ENCODE results near the gene DNAAF8.
A peak's percentile ranks its signal among the peaks of the same experiment; 100 is the strongest.
"Not testable (repeated sequence)": the region's sequence is repeated elsewhere in the genome, so short reads cannot be mapped to it uniquely, and the experiment has no call there.

Gene DNAAF8

DNA sequence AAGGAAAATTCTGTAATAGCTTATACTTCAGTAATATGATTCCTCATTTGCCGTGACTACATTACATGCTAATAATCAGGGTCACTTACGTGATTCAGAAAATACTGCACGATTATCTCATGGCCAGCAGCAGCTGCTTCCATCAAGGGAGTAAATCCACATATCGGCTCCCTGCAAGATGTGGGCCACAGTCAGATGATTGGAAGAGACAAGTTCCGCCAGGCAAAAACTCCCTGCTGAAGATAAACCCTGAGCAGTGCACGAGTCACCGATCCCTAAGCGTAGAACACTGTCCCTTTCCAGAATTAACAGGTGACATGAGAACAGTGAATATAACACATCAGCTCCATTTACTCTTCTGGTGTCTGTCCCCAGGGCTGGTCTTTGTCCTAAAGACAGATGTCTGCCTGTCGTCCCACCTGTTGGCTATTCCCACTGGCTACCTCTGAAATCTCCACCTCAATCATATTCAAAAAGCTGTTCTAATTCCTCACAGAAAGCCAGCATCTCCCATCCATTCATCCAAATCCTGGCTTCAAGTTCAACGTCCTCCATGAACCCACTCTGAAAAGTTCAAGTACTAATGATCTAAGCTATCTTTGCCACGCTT is 9.6 kb upstream of the DNAAF8 start:
- DNase-seq = no peak

DNA sequence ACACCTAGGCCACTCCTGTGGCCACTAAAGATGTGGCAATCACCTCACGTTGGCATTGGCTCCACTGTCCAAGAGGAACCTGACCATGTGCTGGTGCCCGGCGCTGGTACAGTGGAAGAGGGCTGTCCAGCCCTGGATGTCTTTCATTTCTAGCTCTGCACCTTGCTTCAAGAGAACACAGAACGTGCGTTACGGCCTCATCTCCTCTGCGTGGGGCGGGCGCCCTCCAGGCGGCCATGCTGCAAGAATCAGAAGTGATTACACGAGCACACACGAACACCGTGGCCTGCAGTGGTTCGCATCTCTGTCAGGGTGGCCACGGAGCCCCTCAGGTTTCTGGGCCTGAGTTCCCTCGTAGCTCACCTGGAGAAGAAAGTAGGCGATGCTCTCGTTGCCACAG is 7.7 kb upstream of the DNAAF8 start:
- DNase-seq = no peak

DNA sequence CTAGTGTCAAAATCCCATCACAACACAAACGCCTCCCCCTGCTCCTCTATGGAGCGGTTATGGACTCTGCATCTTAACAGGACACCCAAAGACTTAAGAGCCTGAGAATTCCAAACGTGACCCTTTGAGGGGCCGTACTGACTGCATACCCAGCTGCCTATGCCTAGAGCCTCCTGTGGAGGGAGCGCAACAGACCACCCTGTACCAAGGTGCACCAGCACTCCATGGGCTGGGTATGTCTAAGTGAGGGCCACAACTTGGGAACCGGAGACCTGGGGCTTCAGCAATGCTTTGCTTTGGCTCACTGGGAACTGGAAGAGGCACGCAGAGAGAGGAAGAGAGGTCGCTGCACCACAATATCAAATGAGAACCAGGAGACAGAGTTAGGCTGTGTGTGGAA is 5.7 kb upstream of the DNAAF8 start:
- no peak for DNase-seq

DNA sequence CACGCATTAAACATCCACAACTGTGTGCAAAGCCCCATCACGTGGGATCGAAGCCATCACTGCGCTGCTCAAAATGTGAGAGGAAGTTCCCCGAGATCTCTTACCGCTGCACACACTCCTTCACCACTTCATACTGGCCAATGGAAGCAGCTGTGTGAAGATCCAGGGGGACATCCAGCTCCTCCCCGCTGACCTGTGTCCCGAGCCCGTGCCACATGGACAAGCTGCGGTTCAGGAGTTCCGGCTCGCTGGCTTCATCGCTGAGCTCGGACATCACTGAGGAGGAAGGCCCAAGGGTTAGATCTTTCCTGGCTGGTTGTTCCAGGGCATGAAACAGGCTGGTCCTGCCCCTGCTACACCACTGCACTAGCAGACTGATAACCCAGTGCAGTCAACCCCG is 4.5 kb upstream of the DNAAF8 start:
- DNase-seq = no peak

DNA sequence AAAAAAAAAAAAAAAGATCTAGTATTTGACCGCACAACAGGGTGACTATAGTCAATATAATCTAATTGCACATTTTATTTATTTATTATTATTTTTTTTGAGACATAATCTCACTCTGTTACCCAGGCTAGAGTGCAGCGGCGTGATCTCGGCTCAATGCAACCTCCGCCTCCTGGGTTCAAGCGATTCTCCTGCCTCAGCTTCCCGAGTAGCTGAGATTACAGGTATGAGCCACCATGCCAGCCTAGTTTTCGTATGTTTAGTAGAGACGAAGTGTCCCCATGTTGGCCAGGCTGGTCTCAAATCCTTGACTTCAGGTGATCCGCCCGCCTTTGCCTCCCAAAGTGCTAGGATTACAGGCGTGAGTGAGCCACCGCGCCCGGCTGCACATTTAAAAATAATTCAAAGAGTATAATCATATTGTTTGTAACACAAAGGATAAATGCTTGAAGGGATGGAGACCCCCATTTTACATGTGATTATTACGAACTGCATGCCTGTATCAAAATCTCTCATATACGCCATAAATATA is 1.1 kb upstream of the DNAAF8 start:
- no peak for DNase-seq

DNA sequence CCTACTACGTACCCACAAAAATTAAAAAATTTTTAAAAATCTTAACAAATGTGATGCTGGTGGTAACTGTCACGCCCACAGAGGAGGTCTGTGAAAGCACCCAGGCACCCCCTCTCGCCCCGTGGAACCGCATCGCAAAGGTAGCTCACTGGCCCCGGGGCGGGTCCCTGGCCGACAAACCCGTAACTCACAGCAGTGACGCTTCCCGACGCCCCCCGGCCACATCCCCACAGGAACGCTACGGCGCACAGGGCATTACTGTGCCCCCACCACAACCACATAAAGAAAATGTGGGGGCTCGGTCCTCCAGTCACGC is 632 bp upstream of the DNAAF8 start:
- no peak for DNase-seq

DNA sequence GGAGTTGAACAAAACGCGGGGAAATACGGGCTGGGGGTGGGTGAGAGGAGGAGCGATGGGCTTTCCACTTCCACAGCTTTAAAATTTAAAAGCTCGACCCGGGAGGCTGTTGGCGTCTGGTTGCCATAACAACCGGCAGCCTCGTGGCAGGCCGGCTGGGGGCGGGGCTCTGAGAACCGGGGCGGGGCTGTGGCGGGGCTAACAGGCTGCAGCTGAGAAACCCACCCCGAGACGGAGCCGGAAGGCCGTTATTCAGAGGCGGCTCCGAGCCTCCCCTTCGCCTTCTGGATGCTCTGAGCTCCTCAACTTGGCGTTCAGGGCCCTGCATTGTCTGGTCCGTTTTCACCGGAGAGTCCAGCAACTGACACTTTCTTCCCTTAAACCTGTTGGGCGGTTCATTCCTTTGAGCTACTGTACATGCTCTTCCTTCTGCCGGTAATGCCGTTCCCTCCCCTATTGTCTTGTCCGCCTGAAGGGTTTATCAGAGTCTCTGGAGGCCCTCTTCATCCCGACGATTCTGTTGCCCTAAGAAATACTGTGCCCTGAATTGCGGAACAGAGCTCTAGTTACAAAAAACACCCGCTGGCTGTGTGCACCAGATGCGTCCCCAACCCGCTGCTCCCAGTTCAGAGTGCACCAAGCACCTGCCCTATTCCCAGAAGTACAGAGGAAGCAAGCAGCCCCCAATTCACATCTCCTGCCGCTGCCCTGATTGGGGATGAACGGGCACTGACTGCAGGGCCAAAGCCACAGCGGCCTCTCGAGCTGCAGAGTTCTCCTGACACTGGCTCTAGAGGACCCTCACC is 596 bp downstream of the DNAAF8 start:
- DNase-seq = peak; percentile 51 to 54

DNA sequence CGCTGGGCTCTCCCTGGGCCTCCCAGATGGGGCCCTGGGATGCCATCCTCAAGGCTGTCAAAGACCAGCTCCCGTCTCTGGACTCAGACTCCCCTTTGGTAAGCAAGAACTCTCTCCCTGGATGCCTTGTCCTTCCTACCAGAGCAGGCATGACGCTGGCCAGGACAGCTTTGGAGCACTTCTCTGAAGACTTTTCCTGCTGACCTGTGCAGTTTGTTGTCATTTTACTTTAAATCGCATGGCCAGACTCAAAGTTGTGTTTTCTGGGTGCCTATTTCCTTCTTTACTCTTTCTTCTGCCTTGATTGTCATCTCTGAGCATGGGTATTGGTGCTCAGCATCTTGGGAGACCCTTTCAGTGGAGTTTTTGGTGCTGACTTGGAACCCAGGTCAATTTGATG is 2.2 kb downstream of the DNAAF8 start:
- DNase-seq = no peak

DNA sequence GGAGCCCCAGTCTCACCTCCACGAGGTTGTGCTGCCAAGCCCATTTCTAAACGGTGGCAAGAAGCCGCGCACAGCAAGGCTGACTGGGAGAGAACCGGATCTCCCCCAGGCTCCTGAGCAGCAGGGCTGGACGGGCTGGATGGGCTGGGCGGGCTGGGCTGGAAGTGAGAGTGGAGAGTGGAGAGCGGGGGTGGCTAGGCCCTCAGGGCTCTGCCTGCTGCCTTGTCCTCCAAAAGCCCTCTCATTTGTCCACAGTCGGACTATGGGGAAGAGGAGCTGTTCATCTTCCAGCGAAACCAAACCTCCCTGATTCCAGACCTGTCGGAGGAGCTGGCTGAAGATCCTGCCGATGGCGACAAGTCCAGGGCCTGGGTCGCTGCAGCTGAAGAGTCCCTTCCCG is 3.2 kb downstream of the DNAAF8 start:
- no peak for DNase-seq

DNA sequence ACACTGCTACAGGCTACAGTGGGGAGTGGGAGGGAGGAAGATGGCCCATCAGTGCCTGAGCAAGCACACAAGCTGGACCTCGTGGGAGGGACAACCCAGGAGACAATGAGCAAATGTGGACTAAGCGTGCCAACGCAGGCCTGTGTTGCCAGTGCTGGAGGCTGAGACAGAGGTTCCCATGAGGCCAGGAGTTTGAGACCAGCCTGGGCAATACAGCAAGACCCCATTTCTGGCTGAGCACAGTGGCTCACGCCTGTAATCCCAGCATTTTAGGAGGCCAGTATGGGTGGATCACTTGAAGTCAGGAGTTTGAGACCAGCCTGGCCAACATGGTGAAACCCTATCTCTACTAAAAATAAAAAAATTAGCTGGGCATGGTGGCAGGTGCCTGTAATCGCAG is 4.0 kb downstream of the DNAAF8 start:
- DNase-seq = not testable (repeated sequence)

DNA sequence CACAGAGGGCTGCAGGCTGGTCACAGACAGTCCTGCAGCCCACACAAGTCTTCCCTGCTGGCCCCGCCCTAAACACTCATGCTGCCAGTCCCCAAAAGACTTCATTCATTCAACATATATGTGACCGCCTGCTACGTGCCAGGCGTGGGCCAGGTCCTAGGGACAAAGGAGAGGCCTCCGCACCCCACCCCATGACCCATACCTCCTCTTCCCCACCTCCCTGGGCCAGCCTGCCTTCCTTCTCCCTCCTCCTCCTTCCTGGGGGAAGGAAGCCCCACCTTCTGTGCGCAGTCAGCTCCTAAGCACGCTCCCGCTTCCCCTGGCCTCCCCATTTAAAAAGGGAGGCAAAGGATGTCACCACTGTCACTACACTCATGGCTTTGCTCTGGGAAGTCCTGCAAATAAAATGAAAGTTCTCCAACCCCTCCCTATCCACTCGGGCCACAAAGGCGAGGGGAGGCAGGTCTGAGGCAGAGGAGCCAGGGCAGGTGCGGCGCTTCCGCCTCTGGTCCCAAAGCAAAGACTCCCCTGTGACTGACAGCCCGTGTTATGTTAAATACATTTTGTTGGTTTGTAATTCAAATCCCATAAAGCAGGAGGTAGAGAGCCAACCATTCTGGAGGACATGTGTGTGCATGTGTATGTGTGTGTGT is 9.0 kb downstream of the DNAAF8 start:
- no peak for DNase-seq

DNA sequence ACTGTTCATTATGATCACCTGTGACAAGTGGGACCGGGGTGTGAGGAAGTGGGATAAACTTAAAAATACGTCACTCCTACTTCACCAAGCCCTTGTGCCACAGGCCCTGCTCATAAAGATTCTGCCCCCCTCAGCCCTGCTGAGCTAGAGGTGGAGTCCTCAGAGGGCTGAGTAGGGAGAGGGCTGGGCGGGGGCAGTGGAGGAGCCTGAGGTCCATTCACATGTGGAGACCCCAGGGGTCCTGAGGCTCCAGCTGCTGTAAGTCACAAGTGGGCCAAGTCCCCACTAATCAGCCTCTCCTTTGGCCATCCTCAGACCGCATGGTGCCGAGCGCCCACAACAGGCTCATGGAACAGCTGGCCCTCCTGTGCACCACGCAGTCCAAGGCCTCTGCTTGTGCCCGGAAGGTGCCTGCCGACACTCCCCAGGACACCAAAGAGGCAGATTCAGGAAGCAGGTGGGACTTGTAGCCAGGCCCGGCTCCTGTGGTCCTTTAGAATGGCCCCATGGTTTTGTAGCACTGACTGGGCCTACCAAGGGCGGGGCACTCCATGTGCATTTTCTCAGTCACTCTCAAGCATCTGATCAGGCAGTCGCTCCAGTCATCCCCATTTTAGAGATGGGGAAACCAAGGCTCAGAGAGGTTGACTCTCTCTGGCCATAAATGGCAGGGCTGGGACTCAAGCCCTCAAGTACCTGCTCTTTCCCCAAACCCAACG is 10.4 kb downstream of the DNAAF8 start:
- no peak for DNase-seq

DNA sequence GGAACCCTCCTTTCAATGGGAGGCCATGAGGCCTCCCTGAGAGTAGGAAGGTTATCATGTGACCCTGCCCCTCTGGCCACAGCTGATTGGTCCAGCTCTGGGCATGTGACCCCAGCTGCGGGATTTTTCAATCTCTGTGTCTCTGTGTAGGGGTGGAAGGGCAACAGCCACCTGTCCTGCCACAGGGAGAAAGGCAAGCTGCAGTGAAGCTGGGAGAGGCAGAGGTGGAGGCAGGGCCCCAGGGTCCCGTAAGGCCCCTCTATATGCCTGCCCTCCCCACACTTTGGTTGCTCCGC is 10.9 kb downstream of the DNAAF8 start:
- no peak for DNase-seq

DNA sequence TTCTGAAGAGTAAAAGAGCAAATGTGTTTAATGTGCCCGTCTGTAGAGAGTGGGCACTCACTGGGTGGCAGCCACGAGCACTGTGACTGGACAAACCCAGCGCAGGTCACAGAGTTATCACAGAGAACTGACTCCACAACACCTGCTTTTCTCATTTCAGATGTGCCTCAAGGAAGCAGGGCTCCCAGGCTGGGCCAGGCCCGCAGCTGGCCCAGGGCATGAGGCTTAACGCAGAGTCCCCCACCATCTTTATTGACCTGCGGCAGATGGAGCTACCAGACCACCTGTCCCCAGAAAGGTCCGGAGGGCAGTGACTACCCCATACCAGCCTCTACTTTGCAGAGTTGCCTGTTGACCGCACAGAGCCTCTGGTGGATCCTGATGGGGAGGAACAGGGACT is 11.9 kb downstream of the DNAAF8 start:
- no peak for DNase-seq

DNA sequence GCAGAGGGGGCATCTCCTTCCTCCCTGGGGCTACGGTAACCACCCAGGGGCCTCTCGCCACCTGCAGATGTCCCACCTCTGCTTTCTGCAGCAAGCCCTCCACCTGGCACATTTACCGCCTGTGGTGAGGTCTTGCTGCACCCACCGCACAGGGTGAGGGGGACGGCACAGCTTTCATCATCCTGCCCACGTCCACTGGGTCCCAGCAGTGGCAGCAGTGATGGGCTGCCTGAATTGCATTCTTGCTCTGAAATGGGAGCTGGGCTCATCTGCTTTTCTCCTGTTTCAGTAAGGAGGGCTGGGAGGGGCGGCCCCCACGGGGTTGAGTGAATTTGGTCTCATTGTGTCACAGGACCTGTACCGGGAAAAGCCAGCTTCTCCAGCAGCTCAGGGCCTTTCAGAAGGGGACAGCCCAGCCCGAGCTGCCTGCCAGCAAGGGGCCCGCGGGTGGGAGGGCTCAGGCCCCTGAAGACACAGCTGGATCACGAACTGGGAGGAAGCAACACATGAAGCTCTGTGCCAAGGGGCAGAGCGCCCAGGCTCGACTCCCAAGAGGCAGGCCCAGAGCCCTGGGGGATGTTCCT is 12.7 kb downstream of the DNAAF8 start:
- no peak for DNase-seq

DNA sequence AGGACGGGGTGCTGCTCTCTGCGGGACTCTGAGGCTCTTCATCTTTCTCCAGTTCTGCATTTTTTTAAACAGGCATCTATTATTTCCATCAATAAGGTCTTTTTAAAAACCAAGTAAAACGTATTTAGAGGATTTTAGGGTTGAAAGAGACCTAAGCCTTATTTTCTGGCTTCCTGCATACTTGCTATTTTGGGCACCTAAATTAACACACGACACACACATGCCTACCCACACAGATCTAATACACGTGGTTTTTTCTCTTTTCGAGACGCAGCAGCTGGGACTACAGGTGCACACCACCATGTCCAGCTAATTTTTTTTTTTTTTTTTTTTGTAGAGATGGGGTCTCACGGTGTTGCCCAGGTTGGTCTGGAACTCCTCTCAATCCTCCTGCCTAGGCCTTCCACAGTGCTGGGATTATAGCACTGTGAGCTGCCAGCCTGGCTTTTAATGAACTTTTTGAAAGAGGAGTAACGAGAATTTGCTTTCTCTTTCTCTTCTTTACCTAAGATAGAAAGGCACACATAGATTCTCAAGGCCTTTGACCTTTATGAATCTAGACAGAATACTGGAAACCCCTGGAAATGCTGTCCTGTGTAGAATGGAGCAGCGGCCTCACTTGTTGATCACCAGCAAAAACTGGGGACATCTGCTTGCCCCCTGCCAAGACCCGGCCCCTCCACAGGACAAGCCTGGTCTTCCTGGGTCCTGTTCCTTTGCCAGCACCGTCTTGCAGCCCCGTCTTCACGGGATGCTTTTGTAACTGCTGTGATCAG is 13.8 kb downstream of the DNAAF8 start:
- DNase-seq = no peak

DNA sequence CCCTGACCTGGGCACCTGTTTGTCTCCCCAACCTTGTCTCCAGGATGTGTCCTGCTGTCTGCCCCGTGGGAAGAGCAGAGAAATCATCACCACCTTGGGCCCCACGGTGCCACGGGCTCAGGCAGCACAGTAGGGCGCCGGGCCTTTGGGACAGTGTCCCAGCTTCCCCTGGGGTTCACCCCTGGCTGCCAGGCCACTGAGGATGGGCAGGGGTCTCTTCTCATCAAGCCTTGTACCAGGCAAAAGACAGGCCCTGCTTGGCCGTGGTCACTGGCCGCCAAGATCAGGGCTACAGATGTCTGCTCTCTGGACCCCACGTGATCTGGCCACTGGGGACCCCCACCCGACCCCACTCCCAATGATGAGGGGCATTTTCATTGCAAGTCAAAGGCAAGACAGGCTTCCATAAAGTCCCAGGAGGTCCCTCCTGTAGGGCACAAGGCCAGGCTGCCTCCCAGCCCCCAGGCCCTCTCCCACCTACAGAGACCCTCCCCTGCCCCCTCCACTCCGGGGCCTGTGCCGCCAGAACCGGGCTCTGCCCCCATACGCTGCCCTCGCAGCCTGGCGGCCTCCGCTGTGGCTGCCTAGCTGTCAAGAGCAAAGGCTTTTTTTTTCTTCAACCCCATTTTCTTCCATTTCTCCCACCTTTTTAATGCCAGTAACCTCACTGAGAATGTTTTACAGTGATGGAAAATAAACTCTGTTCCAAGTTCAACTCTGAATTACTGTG is 14.5 kb downstream of the DNAAF8 start:
- DNase-seq = no peak

DNA sequence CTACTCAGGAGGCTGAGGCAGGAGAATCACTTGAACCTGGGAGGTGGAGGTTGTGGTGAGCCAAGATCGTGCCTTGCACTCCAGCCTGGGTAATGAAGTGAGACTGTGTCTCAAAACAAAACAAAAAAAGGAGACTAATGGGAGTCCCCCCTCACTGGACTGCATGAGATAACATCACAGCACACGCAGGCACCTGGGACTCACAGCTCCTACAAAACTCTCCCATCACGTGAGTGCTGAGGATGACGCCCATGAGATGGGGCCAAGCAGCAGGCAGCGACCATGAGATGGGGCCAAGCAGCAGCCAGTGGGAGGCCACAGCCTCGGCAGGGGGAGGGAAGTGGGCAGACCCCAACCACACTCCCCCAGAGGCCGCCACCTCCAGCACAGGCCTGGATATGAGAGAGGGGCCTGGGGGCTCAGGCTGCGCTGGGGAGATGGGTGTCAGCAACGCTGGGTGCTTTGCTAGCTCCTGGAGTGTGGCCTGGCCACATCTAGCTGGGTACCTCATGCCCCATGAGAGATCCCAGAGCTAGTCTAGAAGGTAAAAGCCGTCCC is 15.4 kb downstream of the DNAAF8 start:
- no peak for DNase-seq

DNA sequence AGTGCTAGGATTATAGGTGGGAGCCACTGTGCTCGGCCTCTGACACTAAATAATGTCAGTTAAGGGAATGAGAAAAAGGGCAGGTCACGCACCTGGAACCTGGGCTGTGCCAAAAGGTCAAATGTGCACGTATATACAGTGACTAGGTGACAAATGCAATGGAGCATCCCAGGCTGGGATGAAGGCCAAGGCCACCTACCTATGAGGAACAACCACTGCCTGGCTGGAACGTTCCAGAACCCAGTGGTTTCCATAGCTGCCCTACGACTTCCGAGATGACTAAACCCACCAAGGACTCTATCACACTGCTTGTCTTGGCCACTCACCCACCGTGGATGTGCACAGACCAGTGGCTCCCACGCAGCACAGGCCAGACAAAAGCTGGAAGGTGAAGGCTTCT is 16.6 kb downstream of the DNAAF8 start:
- no peak for DNase-seq

DNA sequence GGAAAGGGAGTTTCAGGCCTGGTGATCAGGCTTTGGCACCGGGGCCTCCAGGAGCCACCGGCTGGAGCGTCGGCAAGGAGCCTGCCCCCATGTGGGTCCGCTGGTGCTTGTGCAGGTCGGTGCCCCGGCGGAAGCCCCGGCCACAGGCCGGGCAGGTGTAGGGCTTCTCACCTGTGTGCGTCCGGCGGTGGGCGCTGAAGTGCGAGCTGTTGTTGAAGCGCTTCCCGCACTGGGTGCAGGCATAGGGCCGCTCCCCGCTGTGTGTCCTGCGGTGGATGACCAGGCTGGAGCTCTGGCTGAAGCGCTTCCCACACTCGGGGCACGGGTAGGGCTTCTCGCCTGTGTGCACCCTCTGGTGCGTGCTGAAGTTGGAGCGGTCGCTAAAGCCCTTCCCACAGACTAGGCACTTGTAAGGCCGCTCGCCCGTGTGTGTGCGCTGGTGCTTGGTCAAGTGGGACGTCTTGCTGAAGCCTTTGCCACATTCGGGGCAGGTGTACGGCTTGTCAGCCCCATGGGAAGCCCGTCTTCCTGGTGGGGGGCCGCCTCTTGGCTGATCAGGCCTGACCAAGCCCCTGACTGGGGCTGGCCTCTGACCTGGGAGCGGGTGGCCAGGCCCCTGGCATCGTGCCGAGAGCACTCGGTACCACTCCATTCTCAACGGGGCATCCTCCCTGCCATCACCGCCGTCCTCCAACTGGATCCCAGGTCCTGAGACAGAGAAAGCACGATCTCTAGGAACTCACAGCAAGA is 18.2 kb downstream of the DNAAF8 start:
- DNase-seq = no peak

DNA sequence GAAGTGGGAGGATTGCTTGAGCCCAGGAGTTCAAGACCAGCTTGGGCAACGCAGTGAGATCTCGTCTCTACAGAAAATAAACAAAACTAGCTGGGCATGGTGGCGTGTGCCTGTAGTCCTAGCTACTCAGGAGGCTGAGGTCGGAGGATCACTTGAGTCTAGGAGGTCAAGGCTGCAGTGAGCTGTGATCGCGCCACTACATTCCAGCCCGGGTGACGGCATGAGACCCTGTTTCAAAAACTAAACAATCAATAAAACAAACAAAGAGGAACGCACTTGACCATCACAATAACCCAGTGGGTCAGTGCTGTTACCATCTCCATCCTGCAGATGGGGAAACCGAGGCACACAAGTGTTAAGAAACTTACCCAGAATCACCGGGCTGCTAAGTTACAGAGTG is 18.9 kb downstream of the DNAAF8 start:
- DNase-seq = no peak
